ENCODE results near the gene PAN3.

Gene PAN3

DNA sequence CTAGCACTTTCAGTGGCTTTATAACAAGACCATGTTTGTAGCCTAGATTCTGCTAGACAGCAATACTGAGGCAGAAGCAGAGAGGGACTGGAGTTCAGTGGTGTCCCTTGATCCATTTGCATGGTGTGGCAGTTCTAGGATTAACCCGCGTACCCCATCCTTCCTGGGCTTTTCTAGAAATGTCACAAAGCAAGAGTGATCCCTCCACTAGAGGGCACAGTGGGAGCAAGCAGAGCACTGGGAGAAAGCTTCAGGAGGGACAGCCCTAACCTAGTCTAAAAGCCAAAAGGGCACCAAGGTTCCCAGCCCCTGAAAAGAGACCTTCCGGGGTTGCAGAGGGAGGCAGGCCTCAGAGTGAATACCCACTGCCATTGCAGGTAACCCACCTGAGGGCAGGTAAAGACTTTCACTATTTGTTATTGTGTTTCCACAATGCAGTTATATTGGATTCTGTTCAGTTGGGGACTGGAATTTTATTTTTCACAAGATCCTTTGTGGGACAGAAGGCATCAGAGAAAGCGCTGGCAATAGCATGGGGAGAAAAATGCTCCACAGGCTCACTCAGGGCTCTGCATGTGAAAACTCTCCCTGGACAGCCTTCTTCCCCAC lies 185.9 kb downstream of the PAN3 start:
- DNase-seq (ENCODE audit: low read depth): no peak
- H3K4me3 ChIP-seq (ENCODE audit: control insufficient read depth, low read depth, low read length): no peak overlapping the region
- TF ChIP-seq, protein P1, sequence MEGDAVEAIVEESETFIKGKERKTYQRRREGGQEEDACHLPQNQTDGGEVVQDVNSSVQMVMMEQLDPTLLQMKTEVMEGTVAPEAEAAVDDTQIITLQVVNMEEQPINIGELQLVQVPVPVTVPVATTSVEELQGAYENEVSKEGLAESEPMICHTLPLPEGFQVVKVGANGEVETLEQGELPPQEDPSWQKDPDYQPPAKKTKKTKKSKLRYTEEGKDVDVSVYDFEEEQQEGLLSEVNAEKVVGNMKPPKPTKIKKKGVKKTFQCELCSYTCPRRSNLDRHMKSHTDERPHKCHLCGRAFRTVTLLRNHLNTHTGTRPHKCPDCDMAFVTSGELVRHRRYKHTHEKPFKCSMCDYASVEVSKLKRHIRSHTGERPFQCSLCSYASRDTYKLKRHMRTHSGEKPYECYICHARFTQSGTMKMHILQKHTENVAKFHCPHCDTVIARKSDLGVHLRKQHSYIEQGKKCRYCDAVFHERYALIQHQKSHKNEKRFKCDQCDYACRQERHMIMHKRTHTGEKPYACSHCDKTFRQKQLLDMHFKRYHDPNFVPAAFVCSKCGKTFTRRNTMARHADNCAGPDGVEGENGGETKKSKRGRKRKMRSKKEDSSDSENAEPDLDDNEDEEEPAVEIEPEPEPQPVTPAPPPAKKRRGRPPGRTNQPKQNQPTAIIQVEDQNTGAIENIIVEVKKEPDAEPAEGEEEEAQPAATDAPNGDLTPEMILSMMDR (IDR thresholded peaks at IDR 0.05; ENCODE audit: control insufficient read depth, insufficient read depth, low read depth, low read length, missing control alignments): peak; percentile 90

GRCh38 chr13:28325022-28325421 lies 186.7 kb downstream of the PAN3 start:
- no peak for DNase-seq (ENCODE audit: low read depth)
- H3K4me3 ChIP-seq (ENCODE audit: control insufficient read depth, low read depth, low read length): no peak overlapping the region
- TF ChIP-seq, protein P1 (IDR thresholded peaks at IDR 0.05; ENCODE audit: control insufficient read depth, insufficient read depth, low read depth, low read length, missing control alignments): no peak

GRCh38 chr13:28326056-28326455 lies 187.7 kb downstream of the PAN3 start:
- DNase-seq (ENCODE audit: low read depth): no peak
- H3K4me3 ChIP-seq (ENCODE audit: control insufficient read depth, low read depth, low read length): no peak overlapping the region
- TF ChIP-seq, protein P1 (IDR thresholded peaks at IDR 0.05; ENCODE audit: control insufficient read depth, insufficient read depth, low read depth, low read length, missing control alignments): no peak

- H3K4me3 ChIP-seq (ENCODE audit: control insufficient read depth, low read depth, low read length): no peak overlapping the region
- TF ChIP-seq, protein P1 (IDR thresholded peaks at IDR 0.05; ENCODE audit: control insufficient read depth, insufficient read depth, low read depth, low read length, missing control alignments): no peak
- DNase-seq (ENCODE audit: low read depth): no peak
Measured at GRCh38 chr13:28327373-28328270, 189.3 kb downstream of the PAN3 start.

DNA sequence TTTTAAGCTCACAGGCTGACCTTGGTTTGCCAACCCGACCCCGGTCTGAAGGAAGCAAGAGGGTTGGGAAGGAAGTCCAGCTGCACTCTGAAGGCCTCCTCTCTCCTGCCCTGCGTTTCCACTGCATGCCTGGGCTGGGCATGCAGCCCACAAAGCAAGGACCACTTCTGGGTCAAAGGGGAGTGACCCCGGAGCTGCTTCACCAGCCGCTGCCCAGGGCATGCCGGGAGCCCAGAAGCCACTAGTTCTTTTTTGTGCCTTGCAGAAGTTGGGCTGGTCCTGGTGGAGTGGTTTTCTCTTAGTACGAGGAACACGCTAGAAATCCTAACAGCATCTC lies 189.9 kb downstream of the PAN3 start:
- TF ChIP-seq, protein P1 (IDR thresholded peaks at IDR 0.05; ENCODE audit: control insufficient read depth, insufficient read depth, low read depth, low read length, missing control alignments): no peak
- DNase-seq (ENCODE audit: low read depth): no peak
- no peak overlapping the region for H3K4me3 ChIP-seq (ENCODE audit: control insufficient read depth, low read depth, low read length)

DNA sequence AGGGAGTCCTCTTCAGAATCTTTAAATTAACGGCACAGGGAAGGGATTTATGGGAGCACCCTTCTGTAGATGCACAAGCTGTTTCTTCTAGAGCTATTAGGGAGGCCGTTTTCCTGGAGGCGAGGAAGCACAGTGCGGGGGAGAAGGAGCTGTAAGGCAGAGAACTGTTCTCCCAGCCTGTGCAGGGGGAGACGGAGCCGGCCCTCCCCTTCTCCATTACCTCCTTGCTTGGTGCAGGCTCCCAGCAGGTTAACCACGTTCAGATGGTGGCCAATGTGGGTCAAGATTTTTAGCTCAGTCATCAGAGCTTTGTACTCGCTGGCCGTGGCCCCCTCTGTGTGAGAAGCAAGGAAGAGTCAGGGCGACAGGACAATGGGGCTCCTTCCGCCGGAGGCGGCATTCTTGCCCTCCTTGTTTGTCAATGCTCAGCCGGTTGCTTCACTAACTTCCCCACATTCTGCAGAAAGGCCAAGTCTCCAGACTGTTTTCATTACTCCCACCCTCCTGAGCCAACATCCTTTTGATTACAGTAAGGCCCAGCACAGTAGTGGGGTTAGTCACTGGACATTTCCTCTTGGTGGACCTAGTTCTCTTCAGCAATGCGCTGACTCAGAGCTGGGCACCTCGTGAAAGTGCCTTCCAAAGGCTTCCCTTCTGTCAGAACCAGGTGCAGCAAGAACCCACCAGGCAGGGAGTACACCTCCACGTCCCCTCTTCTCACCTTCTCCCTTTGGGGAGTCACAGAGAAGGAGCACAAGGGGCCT lies 191.2 kb downstream of the PAN3 start:
- peak; percentile 97 for DNase-seq (ENCODE audit: low read depth)

More for the DNA sequence above, 191.2 kb downstream of the PAN3 start:
- TF ChIP-seq, protein P1 (IDR thresholded peaks at IDR 0.05; ENCODE audit: control insufficient read depth, insufficient read depth, low read depth, low read length, missing control alignments): no peak
- no peak overlapping the region; the same call in 1 of the 2 replicates for H3K4me3 ChIP-seq (ENCODE audit: control insufficient read depth, low read depth, low read length)
